HEK293 (cell line): ENCODE measurements around the gene APBB2.

Experiments used
- CTCF ChIA-PET: fragments of 350-600 bp; formaldehyde crosslinking; extraction: SDS; loops from one replicate; lab custom pipeline; 2021; ENCODE audit warnings: antibody characterized with exemption; lab: Yijun Ruan, JAX
- POLR2A ChIA-PET: fragments of 300-600 bp; formaldehyde crosslinking; extraction: SDS; loops from one replicate; lab custom pipeline; 2020; ENCODE audit warnings: antibody characterized with exemption, inconsistent platforms; lab: Yijun Ruan, JAX
- H3K27ac ChIP-seq: fragments of 200-500 bp; sonication (Bioruptor generic); 2 replicates; pipeline ENCODE4 v1.5.1; 2014; ENCODE audit warnings: low read depth, low read length, control low read depth, inconsistent platforms; ENCODE audit errors: extremely low read depth
- H3K36me3 ChIP-seq, 2 experiments: fragments of 200-500 bp in 1 of 2; sonication (Bioruptor generic) in 1 of 2; 1 replicate in 1 of 2; 2 replicates in 1 of 2; pipeline ENCODE4 v1.5.1; 2014 to 2017; ENCODE audit warnings: inconsistent platforms in 2 of 2, low read length in 2 of 2; ENCODE audit not compliant: control insufficient read depth in 2 of 2, insufficient read depth in 1 of 2
- H3K4me1 ChIP-seq: fragments of 200-500 bp; sonication (Bioruptor generic); 2 replicates; pipeline ENCODE4 v1.5.1; 2014; ENCODE audit warnings: mild to moderate bottlenecking, low read length, inconsistent platforms; ENCODE audit not compliant: control insufficient read depth, insufficient read depth
- H3K4me3 ChIP-seq: 2 replicates; pipeline ENCODE4 v1.5.1; 2011; ENCODE audit warnings: low read depth, mild to moderate bottlenecking, control low read depth, low read length, moderate library complexity
- H3K9me3 ChIP-seq: fragments of 200-500 bp; sonication (Bioruptor generic); 2 replicates; pipeline ENCODE4 v1.5.1; 2014; ENCODE audit warnings: low read depth, low read length, inconsistent platforms; ENCODE audit not compliant: control insufficient read depth, insufficient read depth
- BCL11B ChIP-seq: fragments of 450-650 bp; formaldehyde crosslinking; IDR thresholded peaks from 2 replicates; pipeline ENCODE4 v1.5.1; 2016; ENCODE audit warnings: low read depth, missing biosample characterization, missing genetic modification characterization
- GLIS1 ChIP-seq: fragments of 450-650 bp; formaldehyde crosslinking; IDR thresholded peaks from 2 replicates; pipeline ENCODE4 v1.5.1; 2016; ENCODE audit warnings: missing biosample characterization, missing genetic modification characterization
- HIC1 ChIP-seq: fragments of 450-650 bp; formaldehyde crosslinking; IDR thresholded peaks from 2 replicates; pipeline ENCODE4 v1.5.1; 2016; ENCODE audit warnings: missing biosample characterization, missing genetic modification characterization
- SP3 ChIP-seq: fragments of 450-650 bp; formaldehyde crosslinking; IDR thresholded peaks from 2 replicates; pipeline ENCODE4 v1.5.1; 2016; ENCODE audit warnings: missing biosample characterization, missing genetic modification characterization
- ZNF157 ChIP-seq: fragments of 450-650 bp; formaldehyde crosslinking; IDR thresholded peaks from 2 replicates; pipeline ENCODE4 v1.5.1; 2016; ENCODE audit warnings: missing biosample characterization, missing genetic modification characterization
- ZNF174 ChIP-seq: fragments of 450-650 bp; formaldehyde crosslinking; IDR thresholded peaks from 2 replicates; pipeline ENCODE4 v1.5.0; 2017; ENCODE audit warnings: missing biosample characterization, mild to moderate bottlenecking, missing genetic modification characterization
- ZNF211 ChIP-seq: fragments of 450-650 bp; formaldehyde crosslinking; IDR thresholded peaks from 2 replicates; pipeline ENCODE4 v1.5.1; 2016; ENCODE audit warnings: low read depth, missing biosample characterization, missing genetic modification characterization
- ZNF24 ChIP-seq: fragments of 450-650 bp; formaldehyde crosslinking; IDR thresholded peaks from 2 replicates; pipeline ENCODE4 v1.5.1; 2016; ENCODE audit warnings: missing biosample characterization, missing genetic modification characterization
- ZNF510 ChIP-seq: fragments of 450-650 bp; formaldehyde crosslinking; IDR thresholded peaks from 2 replicates; pipeline ENCODE4 v1.5.1; 2018; ENCODE audit warnings: mild to moderate bottlenecking, missing genetic modification characterization, missing biosample characterization; ENCODE audit not compliant: insufficient replicate concordance
- ZNF571 ChIP-seq: fragments of 450-650 bp; formaldehyde crosslinking; IDR thresholded peaks from 2 replicates; pipeline ENCODE4 v1.5.0; 2017; ENCODE audit warnings: missing biosample characterization, missing genetic modification characterization
- ZNF624 ChIP-seq: fragments of 450-650 bp; formaldehyde crosslinking; IDR thresholded peaks from 2 replicates; pipeline ENCODE4 v1.5.1; 2017; ENCODE audit warnings: missing biosample characterization, missing genetic modification characterization
- ZNF792 ChIP-seq: fragments of 450-650 bp; formaldehyde crosslinking; IDR thresholded peaks from 2 replicates; pipeline ENCODE4 v1.5.1; 2016; ENCODE audit warnings: missing biosample characterization, missing genetic modification characterization
- ZSCAN4 ChIP-seq: fragments of 450-650 bp; formaldehyde crosslinking; IDR thresholded peaks from 2 replicates; pipeline ENCODE4 v1.5.1; 2017; ENCODE audit warnings: missing biosample characterization, missing genetic modification characterization
- TF ChIP-seq, protein P1 (sequence below): fragments of 450-650 bp; formaldehyde crosslinking; IDR thresholded peaks from 2 replicates; pipeline ENCODE4 v1.5.1; 2017; ENCODE audit warnings: missing biosample characterization, mild to moderate bottlenecking, missing genetic modification characterization, moderate library complexity
- TF ChIP-seq, protein P2 (sequence below): fragments of 450-650 bp; formaldehyde crosslinking; IDR thresholded peaks from 2 replicates; pipeline ENCODE4 v1.5.1; 2016; ENCODE audit warnings: missing biosample characterization, missing genetic modification characterization, borderline replicate concordance
- TF ChIP-seq, protein P3 (sequence below): fragments of 450-650 bp; IDR thresholded peaks from 2 replicates; pipeline ENCODE4 v1.5.1; 2018; ENCODE audit warnings: missing biosample characterization, missing genetic modification characterization
- TF ChIP-seq, protein P4 (sequence below): fragments of 450-650 bp; formaldehyde crosslinking; IDR thresholded peaks from 2 replicates; pipeline ENCODE4 v1.5.1; 2016; ENCODE audit warnings: missing biosample characterization, missing genetic modification characterization
- TF ChIP-seq, protein P5 (sequence below): fragments of 450-650 bp; formaldehyde crosslinking; IDR thresholded peaks from 2 replicates; pipeline ENCODE4 v1.5.1; 2016; ENCODE audit warnings: missing biosample characterization, missing genetic modification characterization

APBB2 gene

GRCh38 chr4:40966091-40966490 lies 248.3 kb downstream of the APBB2 start:
- CTCF ChIA-PET, result no interaction called here
- Histone ChIP-seq H3K4me1 (no peaks in the 10 kb centered on the region), H3K4me3 (no peak overlapping the region)
- TF ChIP-seq ZNF157 (tag by site-specific recombination), result no peak
- TF ChIP-seq ZNF510 (tag by site-specific recombination), result no peak
- no peak for TF ChIP-seq ZNF211 (tag by site-specific recombination)
- TF ChIP-seq, protein P1, sequence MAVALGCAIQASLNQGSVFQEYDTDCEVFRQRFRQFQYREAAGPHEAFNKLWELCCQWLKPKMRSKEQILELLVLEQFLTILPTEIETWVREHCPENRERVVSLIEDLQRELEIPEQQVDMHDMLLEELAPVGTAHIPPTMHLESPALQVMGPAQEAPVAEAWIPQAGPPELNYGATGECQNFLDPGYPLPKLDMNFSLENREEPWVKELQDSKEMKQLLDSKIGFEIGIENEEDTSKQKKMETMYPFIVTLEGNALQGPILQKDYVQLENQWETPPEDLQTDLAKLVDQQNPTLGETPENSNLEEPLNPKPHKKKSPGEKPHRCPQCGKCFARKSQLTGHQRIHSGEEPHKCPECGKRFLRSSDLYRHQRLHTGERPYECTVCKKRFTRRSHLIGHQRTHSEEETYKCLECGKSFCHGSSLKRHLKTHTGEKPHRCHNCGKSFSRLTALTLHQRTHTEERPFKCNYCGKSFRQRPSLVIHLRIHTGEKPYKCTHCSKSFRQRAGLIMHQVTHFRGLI (tag by site-specific recombination), result no peak
- TF ChIP-seq, protein P2, sequence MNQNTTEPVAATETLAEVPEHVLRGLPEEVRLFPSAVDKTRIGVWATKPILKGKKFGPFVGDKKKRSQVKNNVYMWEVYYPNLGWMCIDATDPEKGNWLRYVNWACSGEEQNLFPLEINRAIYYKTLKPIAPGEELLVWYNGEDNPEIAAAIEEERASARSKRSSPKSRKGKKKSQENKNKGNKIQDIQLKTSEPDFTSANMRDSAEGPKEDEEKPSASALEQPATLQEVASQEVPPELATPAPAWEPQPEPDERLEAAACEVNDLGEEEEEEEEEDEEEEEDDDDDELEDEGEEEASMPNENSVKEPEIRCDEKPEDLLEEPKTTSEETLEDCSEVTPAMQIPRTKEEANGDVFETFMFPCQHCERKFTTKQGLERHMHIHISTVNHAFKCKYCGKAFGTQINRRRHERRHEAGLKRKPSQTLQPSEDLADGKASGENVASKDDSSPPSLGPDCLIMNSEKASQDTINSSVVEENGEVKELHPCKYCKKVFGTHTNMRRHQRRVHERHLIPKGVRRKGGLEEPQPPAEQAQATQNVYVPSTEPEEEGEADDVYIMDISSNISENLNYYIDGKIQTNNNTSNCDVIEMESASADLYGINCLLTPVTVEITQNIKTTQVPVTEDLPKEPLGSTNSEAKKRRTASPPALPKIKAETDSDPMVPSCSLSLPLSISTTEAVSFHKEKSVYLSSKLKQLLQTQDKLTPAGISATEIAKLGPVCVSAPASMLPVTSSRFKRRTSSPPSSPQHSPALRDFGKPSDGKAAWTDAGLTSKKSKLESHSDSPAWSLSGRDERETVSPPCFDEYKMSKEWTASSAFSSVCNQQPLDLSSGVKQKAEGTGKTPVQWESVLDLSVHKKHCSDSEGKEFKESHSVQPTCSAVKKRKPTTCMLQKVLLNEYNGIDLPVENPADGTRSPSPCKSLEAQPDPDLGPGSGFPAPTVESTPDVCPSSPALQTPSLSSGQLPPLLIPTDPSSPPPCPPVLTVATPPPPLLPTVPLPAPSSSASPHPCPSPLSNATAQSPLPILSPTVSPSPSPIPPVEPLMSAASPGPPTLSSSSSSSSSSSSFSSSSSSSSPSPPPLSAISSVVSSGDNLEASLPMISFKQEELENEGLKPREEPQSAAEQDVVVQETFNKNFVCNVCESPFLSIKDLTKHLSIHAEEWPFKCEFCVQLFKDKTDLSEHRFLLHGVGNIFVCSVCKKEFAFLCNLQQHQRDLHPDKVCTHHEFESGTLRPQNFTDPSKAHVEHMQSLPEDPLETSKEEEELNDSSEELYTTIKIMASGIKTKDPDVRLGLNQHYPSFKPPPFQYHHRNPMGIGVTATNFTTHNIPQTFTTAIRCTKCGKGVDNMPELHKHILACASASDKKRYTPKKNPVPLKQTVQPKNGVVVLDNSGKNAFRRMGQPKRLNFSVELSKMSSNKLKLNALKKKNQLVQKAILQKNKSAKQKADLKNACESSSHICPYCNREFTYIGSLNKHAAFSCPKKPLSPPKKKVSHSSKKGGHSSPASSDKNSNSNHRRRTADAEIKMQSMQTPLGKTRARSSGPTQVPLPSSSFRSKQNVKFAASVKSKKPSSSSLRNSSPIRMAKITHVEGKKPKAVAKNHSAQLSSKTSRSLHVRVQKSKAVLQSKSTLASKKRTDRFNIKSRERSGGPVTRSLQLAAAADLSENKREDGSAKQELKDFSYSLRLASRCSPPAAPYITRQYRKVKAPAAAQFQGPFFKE (tag by site-specific recombination), result no peak
- TF ChIP-seq, protein P3, sequence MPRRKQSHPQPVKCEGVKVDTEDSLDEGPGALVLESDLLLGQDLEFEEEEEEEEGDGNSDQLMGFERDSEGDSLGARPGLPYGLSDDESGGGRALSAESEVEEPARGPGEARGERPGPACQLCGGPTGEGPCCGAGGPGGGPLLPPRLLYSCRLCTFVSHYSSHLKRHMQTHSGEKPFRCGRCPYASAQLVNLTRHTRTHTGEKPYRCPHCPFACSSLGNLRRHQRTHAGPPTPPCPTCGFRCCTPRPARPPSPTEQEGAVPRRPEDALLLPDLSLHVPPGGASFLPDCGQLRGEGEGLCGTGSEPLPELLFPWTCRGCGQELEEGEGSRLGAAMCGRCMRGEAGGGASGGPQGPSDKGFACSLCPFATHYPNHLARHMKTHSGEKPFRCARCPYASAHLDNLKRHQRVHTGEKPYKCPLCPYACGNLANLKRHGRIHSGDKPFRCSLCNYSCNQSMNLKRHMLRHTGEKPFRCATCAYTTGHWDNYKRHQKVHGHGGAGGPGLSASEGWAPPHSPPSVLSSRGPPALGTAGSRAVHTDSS, result no peak
- no peak for TF ChIP-seq BCL11B (tag by site-specific recombination)
- TF ChIP-seq ZNF624, result no peak
- no peak for TF ChIP-seq HIC1 (tag by site-specific recombination)
- no peak for TF ChIP-seq ZNF24 (tag by site-specific recombination)
- no peak for TF ChIP-seq ZNF792 (tag by site-specific recombination)
- TF ChIP-seq SP3 (tag by site-specific recombination), result no peak
- TF ChIP-seq ZSCAN4 (tag by site-specific recombination), result no peak
- TF ChIP-seq GLIS1 (tag by site-specific recombination), result no peak
- no peak for TF ChIP-seq ZNF174
- TF ChIP-seq, protein P4, sequence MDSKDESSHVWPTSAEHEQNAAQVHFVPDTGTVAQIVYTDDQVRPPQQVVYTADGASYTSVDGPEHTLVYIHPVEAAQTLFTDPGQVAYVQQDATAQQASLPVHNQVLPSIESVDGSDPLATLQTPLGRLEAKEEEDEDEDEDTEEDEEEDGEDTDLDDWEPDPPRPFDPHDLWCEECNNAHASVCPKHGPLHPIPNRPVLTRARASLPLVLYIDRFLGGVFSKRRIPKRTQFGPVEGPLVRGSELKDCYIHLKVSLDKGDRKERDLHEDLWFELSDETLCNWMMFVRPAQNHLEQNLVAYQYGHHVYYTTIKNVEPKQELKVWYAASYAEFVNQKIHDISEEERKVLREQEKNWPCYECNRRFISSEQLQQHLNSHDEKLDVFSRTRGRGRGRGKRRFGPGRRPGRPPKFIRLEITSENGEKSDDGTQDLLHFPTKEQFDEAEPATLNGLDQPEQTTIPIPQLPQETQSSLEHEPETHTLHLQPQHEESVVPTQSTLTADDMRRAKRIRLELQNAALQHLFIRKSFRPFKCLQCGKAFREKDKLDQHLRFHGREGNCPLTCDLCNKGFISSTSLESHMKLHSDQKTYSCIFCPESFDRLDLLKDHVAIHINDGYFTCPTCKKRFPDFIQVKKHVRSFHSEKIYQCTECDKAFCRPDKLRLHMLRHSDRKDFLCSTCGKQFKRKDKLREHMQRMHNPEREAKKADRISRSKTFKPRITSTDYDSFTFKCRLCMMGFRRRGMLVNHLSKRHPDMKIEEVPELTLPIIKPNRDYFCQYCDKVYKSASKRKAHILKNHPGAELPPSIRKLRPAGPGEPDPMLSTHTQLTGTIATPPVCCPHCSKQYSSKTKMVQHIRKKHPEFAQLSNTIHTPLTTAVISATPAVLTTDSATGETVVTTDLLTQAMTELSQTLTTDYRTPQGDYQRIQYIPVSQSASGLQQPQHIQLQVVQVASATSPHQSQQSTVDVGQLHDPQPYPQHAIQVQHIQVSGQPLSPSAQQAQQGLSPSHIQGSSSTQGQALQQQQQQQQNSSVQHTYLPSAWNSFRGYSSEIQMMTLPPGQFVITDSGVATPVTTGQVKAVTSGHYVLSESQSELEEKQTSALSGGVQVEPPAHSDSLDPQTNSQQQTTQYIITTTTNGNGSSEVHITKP (tag by site-specific recombination), result no peak
- TF ChIP-seq ZNF571 (tag by site-specific recombination), result no peak
- TF ChIP-seq, protein P5, sequence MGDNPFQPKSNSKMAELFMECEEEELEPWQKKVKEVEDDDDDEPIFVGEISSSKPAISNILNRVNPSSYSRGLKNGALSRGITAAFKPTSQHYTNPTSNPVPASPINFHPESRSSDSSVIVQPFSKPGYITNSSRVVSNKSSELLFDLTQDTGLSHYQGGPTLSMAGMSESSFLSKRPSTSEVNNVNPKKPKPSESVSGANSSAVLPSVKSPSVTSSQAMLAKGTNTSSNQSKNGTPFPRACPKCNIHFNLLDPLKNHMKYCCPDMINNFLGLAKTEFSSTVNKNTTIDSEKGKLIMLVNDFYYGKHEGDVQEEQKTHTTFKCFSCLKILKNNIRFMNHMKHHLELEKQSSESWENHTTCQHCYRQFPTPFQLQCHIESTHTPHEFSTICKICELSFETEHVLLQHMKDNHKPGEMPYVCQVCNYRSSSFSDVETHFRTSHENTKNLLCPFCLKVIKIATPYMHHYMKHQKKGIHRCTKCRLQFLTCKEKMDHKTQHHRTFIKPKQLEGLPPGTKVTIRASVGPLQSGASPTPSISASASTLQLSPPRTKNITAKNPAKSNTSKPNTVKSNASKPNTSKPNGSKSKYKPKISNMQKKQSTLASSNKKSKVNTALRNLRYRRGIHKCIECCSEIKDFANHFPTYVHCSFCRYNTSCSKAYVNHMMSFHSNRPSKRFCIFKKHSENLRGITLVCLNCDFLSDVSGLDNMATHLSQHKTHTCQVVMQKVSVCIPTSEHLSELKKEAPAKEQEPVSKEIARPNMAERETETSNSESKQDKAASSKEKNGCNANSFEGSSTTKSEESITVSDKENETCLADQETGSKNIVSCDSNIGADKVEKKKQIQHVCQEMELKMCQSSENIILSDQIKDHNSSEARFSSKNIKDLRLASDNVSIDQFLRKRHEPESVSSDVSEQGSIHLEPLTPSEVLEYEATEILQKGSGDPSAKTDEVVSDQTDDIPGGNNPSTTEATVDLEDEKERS, result no peak
- TF ChIP-seq, all 188 proteins: peak for 0
- H3K36me3 ChIP-seq, result no peaks in the 10 kb centered on the region
- H3K27ac ChIP-seq, result no peak overlapping the region
- H3K9me3 ChIP-seq, result no peaks in the 10 kb centered on the region
- POLR2A ChIA-PET, result no interaction called here
